Regular cardiac myocyte (primary cell): Measurements from ENCODE around the gene BZW2. TPM values are rescaled to one million over a fixed set of nuclear protein-coding genes. Genes with fewer than 3 reads are reported as not detected.

Experiments used
- total RNA-seq: library from RNA; depleted of rRNA; stranded (reverse); fragments of >200 nt; gene quantifications from 2 replicates; pipeline ENCODE4 v1.2.3, GENCODE V29; 2014

The BZW2 gene
- 73.0 and 119 TPM in 2 replicates for total RNA-seq

DNA sequence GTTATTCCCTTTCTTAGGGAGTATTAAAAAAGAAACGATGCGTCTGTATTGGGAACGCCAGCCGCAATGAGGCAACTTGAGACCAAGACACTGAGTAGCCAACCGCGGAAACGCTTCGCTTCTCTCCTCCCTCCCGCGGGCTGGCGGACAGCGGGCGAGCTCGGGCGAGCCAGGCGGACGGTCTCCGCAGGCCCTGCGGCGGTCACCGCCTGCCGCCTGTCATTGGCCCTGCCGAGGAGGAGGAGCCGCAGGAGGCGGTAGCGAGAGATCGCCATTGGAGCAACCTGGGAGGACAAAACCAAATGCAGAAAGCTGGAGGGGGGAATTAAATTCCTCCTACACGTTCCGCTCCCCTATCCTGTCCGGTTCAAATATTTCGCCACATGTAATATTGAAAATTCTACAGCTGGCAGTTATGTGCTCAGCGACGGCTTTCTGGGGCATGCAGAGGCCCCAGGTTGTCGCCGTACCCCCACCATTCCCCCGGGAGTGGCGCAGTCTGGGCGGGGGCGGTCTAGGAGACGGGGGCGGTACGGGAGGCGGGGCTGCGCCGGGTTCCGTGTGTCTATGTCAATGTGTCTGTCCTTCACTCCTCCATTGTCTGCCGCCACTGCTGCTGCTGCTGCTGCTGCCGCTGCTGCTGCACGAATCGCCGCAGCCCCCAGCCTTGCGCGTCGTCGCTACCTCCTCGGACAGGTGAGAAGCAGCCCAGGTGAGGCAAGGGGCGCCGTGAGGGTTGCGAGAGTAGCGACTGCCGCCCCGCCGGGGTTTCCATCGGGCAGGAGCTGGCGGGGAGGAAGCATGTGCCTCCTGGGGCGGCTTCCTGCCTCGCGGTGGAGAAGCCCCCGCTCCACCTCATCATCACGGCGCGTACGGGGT is at the start of gene BZW2, which contains the start of gene ANKMY2:
BZW2 (plus strand) TSS at position 589 of the 879 bp plus-strand sequence. CDS start 19,263 bp downstream, outside the sequence.
ANKMY2 (minus strand) TSS at position 162 of the 879 bp plus-strand sequence. CDS start 181 bp downstream, outside the sequence.

DNA sequence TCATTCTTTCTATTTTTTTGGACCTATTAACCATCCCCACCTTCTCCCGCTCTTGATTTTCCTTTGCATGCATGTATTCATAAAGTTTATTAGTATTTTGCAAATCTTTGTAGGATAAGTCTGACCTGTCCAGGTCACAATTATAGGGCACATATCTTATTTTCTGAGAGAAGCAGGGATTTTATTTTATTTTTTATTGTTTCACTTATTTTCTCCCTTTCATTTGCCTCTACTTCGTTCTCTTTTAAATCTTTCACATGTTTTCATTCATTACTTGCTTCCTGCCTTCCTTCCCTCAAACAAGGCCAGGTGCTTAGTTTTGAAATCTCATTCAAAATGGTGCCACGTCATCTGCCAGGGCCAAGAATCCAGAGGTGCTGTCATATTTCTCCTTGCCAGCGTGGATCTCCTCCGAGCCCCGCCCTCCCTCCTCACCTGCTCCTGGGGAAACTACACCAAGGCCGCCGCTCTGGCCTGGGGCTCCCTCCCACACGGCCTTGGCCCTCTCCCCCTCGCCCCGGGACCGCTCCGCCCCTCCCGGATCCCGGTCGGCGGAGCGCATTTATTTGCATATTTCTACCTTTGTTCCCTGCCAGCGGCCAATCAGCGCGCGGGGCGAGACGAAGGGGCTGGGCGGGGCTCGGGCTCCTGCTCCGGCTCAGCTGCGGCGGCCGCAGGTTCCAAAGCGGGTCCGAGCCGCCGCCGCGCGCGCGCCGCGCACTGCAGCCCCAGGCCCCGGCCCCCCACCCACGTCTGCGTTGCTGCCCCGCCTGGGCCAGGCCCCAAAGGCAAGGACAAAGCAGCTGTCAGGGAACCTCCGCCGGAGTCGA is 107.3 kb downstream of the BZW2 start, which contains the start of gene TSPAN13:
TSPAN13 (plus strand) TSS at position 654 of the 830 bp plus-strand sequence. CDS start 213 bp downstream, outside the sequence.

Other genes starting within 250 kb of the BZW2 start
- 2.0 and 2.5 TPM in 2 replicates for gene CRPPA, start 224.6 kb upstream of the BZW2 start, total RNA-seq
- not detected in 2 replicates for gene SOSTDC1, start 180.4 kb upstream of the BZW2 start, total RNA-seq
- not detected in 2 replicates for gene LRRC72, start 119.4 kb upstream of the BZW2 start, total RNA-seq
- 25.5 and 33.0 TPM in 2 replicates for gene ANKMY2, start 427 bp upstream of the BZW2 start, total RNA-seq
- gene TSPAN13, start 107.6 kb downstream of the BZW2 start, total RNA-seq, result 19.4 and 59.8 TPM in 2 replicates
- not detected in 2 replicates for gene AGR2, start 158.8 kb downstream of the BZW2 start, total RNA-seq
- gene AGR3, start 235.8 kb downstream of the BZW2 start, total RNA-seq, result not detected in 2 replicates